Measurements from ENCODE around the gene ARHGAP24.
A peak's percentile ranks its signal among the peaks of the same experiment; 100 is the strongest.

The ARHGAP24 gene

GRCh38 chr4:85751866-85752265 is 276.9 kb downstream of the ARHGAP24 start:
- H3K4me3 ChIP-seq (ENCODE audit: low read depth, low read length): no peak overlapping the region
- DNase-seq (ENCODE audit: low read depth, low spot score): no peak
- CTCF ChIA-PET: interaction anchor here (1.1 to 6.4 kb wide), 6 partner anchors 10 to 668 kb away, joined by 4 to 83 read pairs (median 4); no protein-coding TSS in a partner anchor
- no peak for TF ChIP-seq CTCF (IDR thresholded peaks at IDR 0.05; ENCODE audit: insufficient read depth, low read length, missing control alignments)
- POLR2A ChIA-PET: no interaction called here

GRCh38 chr4:85755285-85755684 is 280.3 kb downstream of the ARHGAP24 start:
- CTCF ChIA-PET: interaction anchor here (1.3 to 4.1 kb wide), 9 partner anchors 8 to 607 kb away, joined by 3 to 23 read pairs (median 7); no protein-coding TSS in a partner anchor

GRCh38 chr4:85756938-85757337 is 282.0 kb downstream of the ARHGAP24 start:
- no peak for DNase-seq (ENCODE audit: low read depth, low spot score)
- CTCF ChIA-PET: interaction anchor here (1.0 to 4.1 kb wide), 9 partner anchors 10 to 609 kb away, joined by 4 to 23 read pairs (median 6); no protein-coding TSS in a partner anchor
- POLR2A ChIA-PET: no interaction called here
- TF ChIP-seq CTCF (IDR thresholded peaks at IDR 0.05; ENCODE audit: insufficient read depth, low read length, missing control alignments): peak; percentile 51
- H3K4me3 ChIP-seq (ENCODE audit: low read depth, low read length): no peak overlapping the region

More at GRCh38 chr4:85755285-85755684, 280.3 kb downstream of the ARHGAP24 start:
- H3K4me3 ChIP-seq (ENCODE audit: low read depth, low read length): no peak overlapping the region
- TF ChIP-seq CTCF (IDR thresholded peaks at IDR 0.05; ENCODE audit: insufficient read depth, low read length, missing control alignments): no peak
- POLR2A ChIA-PET: no interaction called here
- no peak for DNase-seq (ENCODE audit: low read depth, low spot score)

- POLR2A ChIA-PET: no interaction called here
- DNase-seq (ENCODE audit: low read depth, low spot score): no peak
- no peak for TF ChIP-seq CTCF (IDR thresholded peaks at IDR 0.05; ENCODE audit: insufficient read depth, low read length, missing control alignments)
- no peak overlapping the region for H3K4me3 ChIP-seq (ENCODE audit: low read depth, low read length)
- CTCF ChIA-PET: interaction anchor here (0.9 to 1.5 kb wide), 5 partner anchors 11 to 285 kb away, joined by 3 to 5 read pairs (median 4); no protein-coding TSS in a partner anchor
These were observed 284.4 kb downstream of the ARHGAP24 start for GRCh38 chr4:85759388-85759787.

- POLR2A ChIA-PET: no interaction called here
- DNase-seq (ENCODE audit: low read depth, low spot score): no peak
- CTCF ChIA-PET: interaction anchor here (1.0 to 3.1 kb wide), 4 partner anchors 12 to 612 kb away, joined by 3 to 34 read pairs (median 13); no protein-coding TSS in a partner anchor
- H3K4me3 ChIP-seq (ENCODE audit: low read depth, low read length): no peak overlapping the region
- TF ChIP-seq CTCF (IDR thresholded peaks at IDR 0.05; ENCODE audit: insufficient read depth, low read length, missing control alignments): no peak
These were observed 285.6 kb downstream of the ARHGAP24 start for GRCh38 chr4:85760511-85760910.

GRCh38 chr4:85761803-85762528 is 287.0 kb downstream of the ARHGAP24 start:
- ChIA-PET POLR2A (interaction anchor here (0.7 to 1.4 kb wide), 2 partner anchors 13 to 17 kb away, joined by 3 to 4 read pairs; no protein-coding TSS in a partner anchor), CTCF (interaction anchor here (0.7 to 3.1 kb wide), 16 partner anchors 10 to 615 kb away, joined by 3 to 34 read pairs (median 4); no protein-coding TSS in a partner anchor)
- H3K4me3 ChIP-seq (ENCODE audit: low read depth, low read length): no peak overlapping the region
- DNase-seq (ENCODE audit: low read depth, low spot score): no peak
- TF ChIP-seq CTCF (IDR thresholded peaks at IDR 0.05; ENCODE audit: insufficient read depth, low read length, missing control alignments): no peak

Data from AG04449 (cell line).